Measurements from ENCODE around the gene ARHGAP23. TPM values are rescaled to one million over a fixed set of nuclear protein-coding genes. Genes with fewer than 3 reads are reported as not detected.

Gene ARHGAP23
- total and polyA plus RNA-seq, 10 of the 15 experiments (the other 5 are each of a cell fraction or from before 2014, with no cell fraction given) = 0.23 to 5.8 (median 2.1) TPM

DNA sequence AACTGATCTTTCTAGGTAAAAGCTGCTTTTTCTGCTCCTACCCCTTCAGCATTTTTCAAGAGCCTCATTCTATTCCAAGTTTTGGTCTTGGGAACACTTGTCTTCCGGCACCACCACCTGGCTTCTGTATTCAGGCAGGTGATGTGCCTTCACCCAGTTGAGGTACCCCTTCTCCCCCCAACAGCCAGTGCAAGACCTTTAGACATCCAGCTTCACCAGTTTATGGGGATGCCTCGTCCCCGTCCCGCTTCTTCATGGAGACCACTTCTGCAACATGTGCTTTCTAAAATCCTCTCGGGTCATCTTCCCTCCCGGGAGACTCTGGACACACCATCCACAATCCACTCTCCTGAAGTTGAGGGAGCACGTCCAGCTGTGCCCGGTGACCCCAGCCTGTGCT is 107.6 kb downstream of the ARHGAP23 start:
- in situ Hi-C loops (cut with MboI) = no loop called here
- SMC1A ChIA-PET (ENCODE audit: uncharacterized antibody, unreplicated experiment) = no interaction called here
- TF ChIP-seq SREBF2 (IDR thresholded peaks at IDR 0.05; ENCODE audit: low read length) (no peak), SPI1 (IDR thresholded peaks at IDR 0.05; ENCODE audit: borderline replicate concordance, insufficient read depth, low read depth, low read length) (no peak), TCF12 (IDR thresholded peaks at IDR 0.05; ENCODE audit: low read depth, low read length) (no peak)
- Histone ChIP-seq H3K27me3 (replicated peaks in 1 of 2; ENCODE audit: control insufficient read depth in 2 of 2, insufficient read depth in 2 of 2, low read length in 1 of 2) (no peaks in the 10 kb centered on the region; a peak in 1 of 4 replicates), H3K4me2 (ENCODE audit: control insufficient read depth, insufficient read depth) (no peak overlapping the region), H2AFZ (ENCODE audit: control insufficient read depth, low read depth, low read length) (no peak overlapping the region), H3K79me2 (ENCODE audit: control insufficient read depth, insufficient read depth, low read length) (no peaks in the 10 kb centered on the region), H4K20me1 (ENCODE audit: control insufficient read depth, insufficient read depth) (no peaks in the 10 kb centered on the region), H3K36me3 (ENCODE audit: control insufficient read depth in 2 of 2, insufficient read depth in 2 of 2, low read length in 1 of 2) (no peaks in the 10 kb centered on the region), H3K9ac (ENCODE audit: control insufficient read depth, insufficient read depth, low read length) (no peak overlapping the region), H3K9me3 (replicated peaks; ENCODE audit: control insufficient read depth, insufficient read depth, low read length) (no peaks in the 10 kb centered on the region), H3K27ac (ENCODE audit: control insufficient read depth, insufficient read depth) (no peak overlapping the region), H3K4me1 (ENCODE audit: control insufficient read depth, insufficient read depth, low read length) (no peaks in the 10 kb centered on the region; the same call in 1 of the 2 replicates), H3K4me3 (no peak overlapping the region)
- no peak for DNase-seq (ENCODE audit: low read depth, low spot score)
- intact Hi-C loops (cut with micrococcal nuclease; ENCODE audit: unreplicated experiment) = no loop called here
- 54% methylated on average over 8 of the region's 8 CpGs for WGBS (ENCODE audit: insufficient coverage, insufficient replicate concordance, low lambda C conversion rate, missing lambda C conversion rate)
- no peak for ATAC-seq
- CTCF ChIA-PET = interaction anchor here (1.0 to 1.7 kb wide), 2 partner anchors 10 to 19 kb away, joined by 3 to 6 read pairs; no protein-coding TSS in a partner anchor
- BruUV-seq (replicated peaks) = no TSS peak
- RAD21 ChIA-PET (ENCODE audit: unreplicated experiment) = interaction anchor here (1.1 kb wide), 1 partner anchor 97 kb away, joined by 3 read pairs; no protein-coding TSS in a partner anchor
- POLR2A ChIA-PET = no interaction called here
- FAIRE-seq = no peak

DNA sequence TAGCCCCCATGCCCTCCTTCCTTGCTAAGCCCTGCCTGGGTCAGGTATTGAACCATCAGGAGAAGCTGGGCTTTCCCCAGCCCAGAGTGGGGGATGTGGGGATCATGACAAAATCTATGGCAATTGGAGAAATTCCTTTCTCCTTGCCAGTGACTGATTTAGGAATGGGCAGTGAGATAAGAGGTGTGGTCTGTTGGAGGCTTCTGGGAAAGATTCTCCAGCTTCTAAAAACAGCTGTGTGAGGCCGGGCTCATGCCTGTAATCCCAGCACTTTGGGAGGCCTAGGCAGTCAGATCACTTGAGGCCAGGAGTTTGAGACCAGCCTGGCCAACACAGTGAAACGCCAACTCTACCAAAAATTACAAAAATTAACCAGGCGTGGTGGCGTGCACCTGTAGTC is 108.4 kb downstream of the ARHGAP23 start:
- in situ Hi-C loops (cut with MboI) (no loop called here), intact Hi-C loops (cut with micrococcal nuclease; ENCODE audit: unreplicated experiment) (no loop called here)
- Histone ChIP-seq H3K36me3 (ENCODE audit: control insufficient read depth in 2 of 2, insufficient read depth in 2 of 2, low read length in 1 of 2) (no peaks in the 10 kb centered on the region), H3K4me2 (ENCODE audit: control insufficient read depth, insufficient read depth) (no peak overlapping the region), H3K9ac (ENCODE audit: control insufficient read depth, insufficient read depth, low read length) (no peak overlapping the region), H3K4me3 (no peak overlapping the region), H3K4me1 (ENCODE audit: control insufficient read depth, insufficient read depth, low read length) (no peaks in the 10 kb centered on the region; the same call in 1 of the 2 replicates), H3K9me3 (replicated peaks; ENCODE audit: control insufficient read depth, insufficient read depth, low read length) (no peaks in the 10 kb centered on the region), H4K20me1 (ENCODE audit: control insufficient read depth, insufficient read depth) (no peaks in the 10 kb centered on the region), H2AFZ (ENCODE audit: control insufficient read depth, low read depth, low read length) (no peak overlapping the region), H3K79me2 (ENCODE audit: control insufficient read depth, insufficient read depth, low read length) (no peaks in the 10 kb centered on the region), H3K27ac (ENCODE audit: control insufficient read depth, insufficient read depth) (no peak overlapping the region), H3K27me3 (replicated peaks in 1 of 2; ENCODE audit: control insufficient read depth in 2 of 2, insufficient read depth in 2 of 2, low read length in 1 of 2) (no peaks in the 10 kb centered on the region; a peak in 1 of 4 replicates)
- no TSS peak for BruUV-seq (replicated peaks)
- ChIA-PET CTCF (interaction anchor here (1.0 to 2.1 kb wide), 6 partner anchors 19 to 132 kb away, joined by 3 to 9 read pairs (median 4); no protein-coding TSS in a partner anchor), SMC1A (ENCODE audit: uncharacterized antibody, unreplicated experiment) (interaction anchor here (1.1 kb wide), 1 partner anchor 12 kb away, joined by 3 read pairs; no protein-coding TSS in a partner anchor), POLR2A (interaction anchor here (0.5 kb wide), 1 partner anchor 21 kb away, joined by 7 read pairs; no protein-coding TSS in a partner anchor), RAD21 (ENCODE audit: unreplicated experiment) (interaction anchor here (1.1 to 1.2 kb wide), 2 partner anchors 98 to 112 kb away, joined by 3 read pairs; no protein-coding TSS in a partner anchor)
- FAIRE-seq = no peak
- 15% methylated on average over 4 of the region's 4 CpGs for WGBS (ENCODE audit: insufficient coverage, insufficient replicate concordance, low lambda C conversion rate, missing lambda C conversion rate)
- no peak for DNase-seq (ENCODE audit: low read depth, low spot score)
- TF ChIP-seq NR2C2 (IDR thresholded peaks at IDR 0.05; ENCODE audit: borderline replicate concordance, control insufficient read depth, insufficient read length, low read depth) (no peak), PML (IDR thresholded peaks at IDR 0.05; ENCODE audit: low read length) (no peak)
- no peak for ATAC-seq
